ENCODE results near the gene DPEP1.
A peak's percentile ranks its signal among the peaks of the same experiment; 100 is the strongest.

The DPEP1 gene

GRCh38 chr16:89572073-89572484 lies 41.4 kb upstream of the DPEP1 start:
- peaks cover 14% of the 10 kb centered on the region for H3K4me1 ChIP-seq (ENCODE audit: control insufficient read depth, insufficient read depth, low read length, unreplicated experiment)
- peaks cover 20% of the 10 kb centered on the region for H3K79me2 ChIP-seq (ENCODE audit: control insufficient read depth, insufficient read depth, low read length, unreplicated experiment)
- no peak overlapping the region for H2AFZ ChIP-seq (ENCODE audit: low read length, unreplicated experiment)
- no peaks in the 10 kb centered on the region for H3K27me3 ChIP-seq (ENCODE audit: insufficient read depth, low read length)
- no peak overlapping the region for H3K4me3 ChIP-seq (ENCODE audit: low read depth, low read length)
- no peaks in the 10 kb centered on the region for H3K36me3 ChIP-seq (ENCODE audit: insufficient read depth, low read length)
- H3K27ac ChIP-seq (ENCODE audit: low read depth, low read length): no peak overlapping the region

DNA sequence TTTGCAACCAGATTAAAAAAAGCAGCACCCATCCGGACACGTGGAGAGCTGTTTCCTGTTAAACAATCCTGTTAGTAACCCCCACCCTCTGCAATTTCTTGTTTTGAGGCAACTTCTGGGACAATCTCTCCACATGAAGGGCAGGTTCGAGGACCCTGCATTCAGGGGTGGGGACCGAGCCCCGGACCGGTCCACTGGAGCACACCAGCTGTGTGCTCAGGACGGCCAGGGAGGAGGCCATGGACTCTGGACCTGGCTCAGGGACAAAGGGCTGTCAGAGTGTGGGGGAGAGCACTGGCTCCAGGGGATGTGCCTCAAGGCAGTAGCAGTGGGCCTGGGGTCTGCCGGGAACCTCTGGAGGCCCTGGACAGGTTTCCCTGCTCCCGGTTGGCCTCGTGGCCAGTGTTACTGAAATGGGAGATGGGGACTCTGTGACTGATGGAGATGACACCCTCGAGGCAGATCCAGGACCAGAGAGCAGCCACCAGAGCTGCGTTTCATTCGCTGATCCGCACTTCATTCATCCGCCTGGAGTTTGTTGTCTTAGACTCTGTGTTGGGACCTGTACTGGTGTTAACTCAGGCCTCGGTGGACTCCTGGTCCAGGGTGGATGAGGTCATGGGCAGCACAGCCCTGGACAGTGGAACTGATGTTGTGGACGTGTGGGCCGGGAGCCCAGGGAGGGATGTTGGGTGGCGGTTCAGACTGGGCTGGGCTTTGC lies 40.8 kb upstream of the DPEP1 start:
- Histone ChIP-seq H3K79me2 (ENCODE audit: control insufficient read depth, insufficient read depth, low read length, unreplicated experiment) (peaks cover 25% of the 10 kb centered on the region), H3K27me3 (ENCODE audit: insufficient read depth, low read length) (no peaks in the 10 kb centered on the region), H3K27ac (ENCODE audit: low read depth, low read length) (no peak overlapping the region), H2AFZ (ENCODE audit: low read length, unreplicated experiment) (no peak overlapping the region), H3K4me3 (ENCODE audit: low read depth, low read length) (no peak overlapping the region), H3K36me3 (ENCODE audit: insufficient read depth, low read length) (no peaks in the 10 kb centered on the region; the same call in 1 of the 2 replicates), H3K4me1 (ENCODE audit: control insufficient read depth, insufficient read depth, low read length, unreplicated experiment) (peaks cover 20% of the 10 kb centered on the region)

DNA sequence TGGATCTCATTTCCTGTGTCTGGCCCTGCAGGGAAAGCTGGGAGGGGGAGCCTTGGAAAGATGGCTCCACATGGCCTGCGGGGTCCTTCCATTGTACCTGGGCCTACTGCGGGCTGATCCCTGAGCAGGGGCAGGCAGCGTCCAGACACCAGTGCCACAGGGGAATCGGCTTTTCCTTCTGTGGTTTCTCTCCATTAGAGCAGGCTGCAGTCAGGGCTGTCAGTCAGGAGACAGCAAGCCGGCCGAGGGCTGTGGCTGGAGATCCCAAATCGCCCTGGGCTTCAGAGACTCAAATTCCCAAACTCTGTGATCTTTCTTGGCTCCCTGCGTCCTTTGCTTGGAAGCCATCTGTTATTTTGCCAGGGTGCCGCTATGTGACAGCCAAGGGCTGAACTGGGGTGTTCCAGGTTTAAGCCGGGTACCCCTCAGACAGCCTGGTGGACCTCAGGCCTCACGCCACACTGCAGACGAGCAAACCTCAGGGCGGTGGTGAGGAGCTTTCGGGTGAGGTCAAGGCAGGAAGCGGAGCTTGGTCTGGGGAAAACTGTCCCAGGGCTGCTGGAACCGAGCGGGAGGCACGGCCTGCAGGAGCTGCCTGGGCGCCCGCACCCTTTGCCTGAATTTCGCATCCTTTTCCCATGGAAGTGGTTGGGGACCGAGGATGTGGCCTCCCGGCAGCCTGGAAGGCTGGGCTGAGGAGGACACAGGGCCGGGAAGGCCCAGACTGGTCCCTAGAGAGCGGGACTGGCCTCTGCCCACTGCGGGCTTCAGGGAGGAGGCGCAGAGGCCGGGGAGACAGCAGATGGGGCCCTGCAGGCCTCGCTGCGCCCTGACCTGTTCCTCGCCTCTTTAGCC lies 39.4 kb upstream of the DPEP1 start:
- peaks cover 25% of the 10 kb centered on the region for H3K79me2 ChIP-seq (ENCODE audit: control insufficient read depth, insufficient read depth, low read length, unreplicated experiment)
- H3K27me3 ChIP-seq (ENCODE audit: insufficient read depth, low read length): no peaks in the 10 kb centered on the region
- peaks cover 20% of the 10 kb centered on the region for H3K4me1 ChIP-seq (ENCODE audit: control insufficient read depth, insufficient read depth, low read length, unreplicated experiment)
- peak overlapping the region; percentile 64 for H2AFZ ChIP-seq (ENCODE audit: low read length, unreplicated experiment)
- peaks cover under 1% of the 10 kb centered on the region; the same call in 1 of the 2 replicates for H3K36me3 ChIP-seq (ENCODE audit: insufficient read depth, low read length)
- peak overlapping the region; percentile 96 for H3K4me3 ChIP-seq (ENCODE audit: low read depth, low read length)
- peak overlapping the region; percentile 77; the same call in 1 of the 2 replicates for H3K27ac ChIP-seq (ENCODE audit: low read depth, low read length)

DNA sequence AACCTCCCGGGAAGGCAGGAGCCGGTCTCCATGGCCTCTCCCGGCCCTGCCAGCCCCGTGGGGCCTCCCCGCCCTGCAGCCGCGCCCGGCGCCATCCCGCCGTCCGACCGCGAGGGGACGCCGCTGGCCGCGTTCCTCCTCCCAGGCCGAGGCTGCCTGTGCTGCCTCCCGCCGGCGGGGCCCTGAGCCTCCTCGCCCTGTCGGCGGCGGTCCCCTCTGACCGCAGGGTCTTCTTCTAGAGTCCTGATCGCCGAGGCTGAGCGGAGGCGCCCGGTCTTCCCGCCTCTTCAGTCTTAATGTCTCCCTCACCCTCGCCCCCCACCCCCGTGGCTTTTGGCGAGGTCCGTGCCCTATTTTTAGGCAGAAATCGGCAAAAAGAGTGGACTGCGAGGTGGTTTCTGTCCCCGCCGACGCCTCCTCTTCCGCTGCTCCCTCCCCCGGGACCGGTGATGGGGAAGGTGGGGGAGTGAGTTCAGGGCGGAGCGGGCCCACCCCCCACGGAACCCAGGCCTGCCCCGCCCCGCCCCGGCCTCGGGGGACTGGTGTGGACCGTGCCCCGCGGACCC lies 38.7 kb upstream of the DPEP1 start:
- Histone ChIP-seq H3K4me3 (ENCODE audit: low read depth, low read length) (peak overlapping the region; percentile 96), H2AFZ (ENCODE audit: low read length, unreplicated experiment) (peak overlapping the region; percentile 99), H3K79me2 (ENCODE audit: control insufficient read depth, insufficient read depth, low read length, unreplicated experiment) (peaks cover 25% of the 10 kb centered on the region), H3K36me3 (ENCODE audit: insufficient read depth, low read length) (peaks cover 8% of the 10 kb centered on the region; the same call in 1 of the 2 replicates), H3K4me1 (ENCODE audit: control insufficient read depth, insufficient read depth, low read length, unreplicated experiment) (peaks cover 20% of the 10 kb centered on the region), H3K27ac (ENCODE audit: low read depth, low read length) (peak overlapping the region; percentile 77), H3K27me3 (ENCODE audit: insufficient read depth, low read length) (no peaks in the 10 kb centered on the region)

DNA sequence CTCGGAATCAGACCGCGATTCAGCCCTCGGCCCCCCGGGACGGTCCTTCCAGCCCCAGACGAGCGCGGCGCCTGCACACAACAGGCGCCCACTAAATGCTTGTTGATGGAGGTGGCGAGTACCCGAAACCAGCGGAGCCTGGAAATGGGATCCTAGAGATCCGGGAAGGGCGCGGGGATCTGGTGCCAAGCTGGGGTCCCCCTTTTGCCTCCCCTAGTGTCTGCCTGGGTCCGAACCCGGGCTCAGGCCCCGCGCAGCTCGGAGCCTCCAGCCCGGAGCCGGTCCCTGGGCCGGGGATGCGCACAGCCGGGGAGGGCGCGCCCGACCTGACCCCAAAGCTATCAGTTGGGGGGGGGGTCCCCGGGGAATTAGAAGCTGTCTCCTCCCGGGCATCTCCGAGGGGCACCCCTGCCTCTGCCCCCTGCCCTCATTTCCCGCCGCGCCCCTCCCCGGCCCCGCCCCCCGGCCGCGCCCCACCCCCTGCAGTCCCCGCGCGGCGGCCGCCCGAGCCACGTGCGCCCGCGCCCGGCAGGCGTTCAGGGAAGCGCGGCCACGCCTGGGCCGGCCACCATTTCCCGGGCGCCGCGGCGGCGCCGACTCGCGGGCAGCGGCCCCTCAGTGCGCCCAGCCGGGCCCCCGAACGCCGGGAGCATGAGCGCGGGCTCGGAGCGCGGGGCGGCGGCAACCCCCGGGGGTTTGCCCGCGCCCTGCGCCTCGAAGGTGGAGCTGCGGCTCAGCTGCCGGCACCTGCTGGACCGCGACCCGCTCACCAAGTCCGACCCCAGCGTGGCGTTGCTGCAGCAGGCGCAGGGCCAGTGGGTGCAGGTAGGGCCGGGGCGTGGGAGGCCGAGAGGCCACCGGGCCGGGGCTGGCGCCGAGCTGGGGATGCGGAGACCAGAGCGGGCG lies 37.9 kb upstream of the DPEP1 start, which contains the start of gene CPNE7:
Gene CPNE7, plus strand, starts transcription at position 512 of the 906 bp plus-strand sequence. Its CDS starts 140 bp downstream, at position 652.
- no peaks in the 10 kb centered on the region for H3K27me3 ChIP-seq (ENCODE audit: insufficient read depth, low read length)
- H2AFZ ChIP-seq (ENCODE audit: low read length, unreplicated experiment): peak within 1 kb of the TSS; percentile 99
- H3K4me1 ChIP-seq (ENCODE audit: control insufficient read depth, insufficient read depth, low read length, unreplicated experiment): peaks cover 20% of the 10 kb centered on the region
- H3K4me3 ChIP-seq (ENCODE audit: low read depth, low read length): peak within 1 kb of the TSS; percentile 96
- peaks cover 25% of the 10 kb centered on the region for H3K79me2 ChIP-seq (ENCODE audit: control insufficient read depth, insufficient read depth, low read length, unreplicated experiment)
- peaks cover 11% of the 10 kb centered on the region; the same call in 1 of the 2 replicates for H3K36me3 ChIP-seq (ENCODE audit: insufficient read depth, low read length)
- peak within 1 kb of the TSS; percentile 77 for H3K27ac ChIP-seq (ENCODE audit: low read depth, low read length)

DNA sequence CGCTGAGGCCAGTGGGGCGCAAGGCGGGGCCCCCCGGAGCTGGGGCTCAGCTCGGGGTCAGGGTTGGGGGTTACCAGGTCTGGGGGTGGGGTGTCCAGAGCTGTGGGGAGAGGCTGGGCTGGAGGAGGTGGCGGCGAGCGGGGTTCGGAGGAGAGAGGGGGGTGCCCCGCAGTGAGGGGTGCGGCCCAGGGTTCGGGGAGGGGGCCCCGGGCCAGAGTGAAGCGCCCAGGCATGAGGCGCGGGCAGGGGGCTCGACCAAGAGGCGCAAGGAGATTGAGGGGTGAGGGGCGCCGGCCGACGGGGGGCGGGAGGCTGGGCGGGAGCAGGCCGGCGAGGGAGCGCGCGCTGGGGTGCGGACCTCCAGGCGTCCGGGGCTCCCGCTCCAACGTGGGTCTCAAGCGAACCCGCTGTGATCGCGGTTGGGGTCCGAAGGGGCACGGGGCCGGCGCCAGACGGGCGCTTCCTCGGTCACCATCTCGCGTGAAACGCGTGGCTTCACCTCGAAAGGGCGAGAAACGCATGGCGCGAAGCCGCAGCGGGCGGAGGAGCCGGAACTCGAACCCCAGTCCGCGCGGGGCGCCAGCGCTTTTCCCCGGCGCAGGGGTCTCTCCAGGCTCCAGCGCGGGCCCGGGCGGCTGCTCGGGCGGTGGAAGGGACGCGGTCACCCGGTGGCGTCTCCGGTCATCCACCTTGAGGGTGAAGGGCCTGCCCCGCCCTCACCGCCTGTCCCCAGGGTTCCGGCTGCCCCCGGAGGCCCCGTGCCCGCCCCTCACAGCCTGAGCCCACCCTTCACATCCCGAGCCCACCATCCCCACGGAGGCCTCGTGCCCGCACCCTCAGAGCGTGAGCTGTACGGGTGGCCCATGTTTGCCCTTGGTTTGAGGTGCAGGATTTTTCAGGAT lies 37.0 kb upstream of the DPEP1 start:
- peak overlapping the region; percentile 96 for H3K4me3 ChIP-seq (ENCODE audit: low read depth, low read length)
- H3K36me3 ChIP-seq (ENCODE audit: insufficient read depth, low read length): peaks cover 16% of the 10 kb centered on the region; the same call in 1 of the 2 replicates
- peak overlapping the region; percentile 63; the same call in 1 of the 2 replicates for H3K27ac ChIP-seq (ENCODE audit: low read depth, low read length)
- H3K4me1 ChIP-seq (ENCODE audit: control insufficient read depth, insufficient read depth, low read length, unreplicated experiment): peaks cover 26% of the 10 kb centered on the region
- peaks cover 25% of the 10 kb centered on the region for H3K79me2 ChIP-seq (ENCODE audit: control insufficient read depth, insufficient read depth, low read length, unreplicated experiment)
- no peaks in the 10 kb centered on the region for H3K27me3 ChIP-seq (ENCODE audit: insufficient read depth, low read length)
- peak overlapping the region; percentile 2 for H2AFZ ChIP-seq (ENCODE audit: low read length, unreplicated experiment)

DNA sequence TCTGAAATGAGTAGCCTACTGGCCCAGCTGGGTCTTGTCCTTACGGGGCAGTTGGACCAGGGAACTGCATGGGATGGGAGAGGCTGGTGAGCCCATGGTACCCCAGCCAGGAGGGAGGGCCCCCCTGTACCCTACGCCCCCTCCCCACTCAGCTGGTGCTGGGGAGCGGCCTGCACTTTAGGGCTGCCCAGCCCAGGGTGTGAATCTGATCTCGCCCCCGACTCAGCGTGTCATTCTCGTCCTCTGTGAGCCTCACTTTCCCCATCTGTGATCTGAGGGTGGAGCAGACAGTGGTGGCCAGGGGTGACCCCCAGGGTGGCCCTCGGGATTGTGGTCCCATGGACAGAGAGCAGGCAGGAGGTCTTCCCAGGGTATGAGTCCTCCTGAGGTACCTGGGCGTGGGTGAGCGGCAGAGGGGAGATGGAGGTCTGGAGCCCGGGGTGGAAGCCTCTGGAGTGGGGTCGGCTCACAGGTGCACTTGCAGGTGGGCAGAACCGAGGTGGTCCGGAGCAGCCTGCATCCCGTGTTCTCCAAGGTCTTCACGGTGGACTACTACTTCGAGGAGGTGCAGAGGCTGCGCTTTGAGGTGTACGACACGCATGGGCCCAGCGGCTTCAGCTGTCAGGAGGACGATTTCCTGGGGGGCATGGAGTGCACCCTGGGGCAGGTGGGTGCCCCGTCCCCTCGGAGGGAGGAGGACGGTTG lies 36.2 kb upstream of the DPEP1 start:
- Histone ChIP-seq H3K4me3 (ENCODE audit: low read depth, low read length) (peak overlapping the region; percentile 96), H3K79me2 (ENCODE audit: control insufficient read depth, insufficient read depth, low read length, unreplicated experiment) (peaks cover 25% of the 10 kb centered on the region), H3K27ac (ENCODE audit: low read depth, low read length) (peak overlapping the region; percentile 63), H3K36me3 (ENCODE audit: insufficient read depth, low read length) (peaks cover 16% of the 10 kb centered on the region; the same call in 1 of the 2 replicates), H3K4me1 (ENCODE audit: control insufficient read depth, insufficient read depth, low read length, unreplicated experiment) (peaks cover 34% of the 10 kb centered on the region), H3K27me3 (ENCODE audit: insufficient read depth, low read length) (no peaks in the 10 kb centered on the region), H2AFZ (ENCODE audit: low read length, unreplicated experiment) (no peak overlapping the region)

DNA sequence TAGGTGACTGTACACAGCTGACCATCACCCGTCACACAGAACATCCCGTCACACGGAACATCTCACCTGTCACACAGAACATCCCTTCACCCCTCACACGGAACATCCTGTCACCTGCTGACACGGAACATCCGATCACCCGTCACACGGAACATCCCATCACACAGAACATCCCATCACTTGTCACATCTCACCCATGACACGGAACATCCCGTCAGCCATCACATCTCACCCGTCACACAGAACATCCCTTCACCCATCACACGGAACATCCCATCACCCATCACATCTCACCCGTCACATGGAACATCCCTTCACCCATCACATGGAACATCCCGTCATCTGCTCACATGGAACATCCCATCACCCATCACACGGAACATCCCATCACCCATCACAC lies 34.1 kb upstream of the DPEP1 start:
- no peaks in the 10 kb centered on the region for H3K27me3 ChIP-seq (ENCODE audit: insufficient read depth, low read length)
- peak overlapping the region; percentile 67; the same call in 1 of the 2 replicates for H3K27ac ChIP-seq (ENCODE audit: low read depth, low read length)
- peaks cover 19% of the 10 kb centered on the region; the same call in 1 of the 2 replicates for H3K36me3 ChIP-seq (ENCODE audit: insufficient read depth, low read length)
- peaks cover 39% of the 10 kb centered on the region for H3K4me1 ChIP-seq (ENCODE audit: control insufficient read depth, insufficient read depth, low read length, unreplicated experiment)
- no peak overlapping the region for H2AFZ ChIP-seq (ENCODE audit: low read length, unreplicated experiment)
- H3K4me3 ChIP-seq (ENCODE audit: low read depth, low read length): no peak overlapping the region
- H3K79me2 ChIP-seq (ENCODE audit: control insufficient read depth, insufficient read depth, low read length, unreplicated experiment): peaks cover 29% of the 10 kb centered on the region

Measured in ACC112 (cell line).